SHP77 treated with DMSO at 0.1 percent for 48 hours (cell line): Measurements from ENCODE around the gene SUCNR1.
"Not testable (repeated sequence)": the region's sequence is repeated elsewhere in the genome, so short reads cannot be mapped to it uniquely, and the experiment has no call there.

Source experiments
- DNase-seq: peaks from one replicate; lab custom pipeline; 2025; lab: John Stamatoyannopoulos, UW

SUCNR1 gene

GRCh38 chr3:151900884-151901643 is 27.6 kb downstream of the SUCNR1 start:
- no peak for DNase-seq

- no peak for DNase-seq
Measured at GRCh38 chr3:151901644-151902285, 28.3 kb downstream of the SUCNR1 start.

GRCh38 chr3:151903501-151903991 is 30.1 kb downstream of the SUCNR1 start:
- no peak for DNase-seq

GRCh38 chr3:151905647-151906046 is 32.2 kb downstream of the SUCNR1 start:
- DNase-seq = no peak

GRCh38 chr3:151906751-151907150 is 33.3 kb downstream of the SUCNR1 start:
- no peak for DNase-seq

- DNase-seq = no peak
Measured at GRCh38 chr3:151908399-151908798, 35.0 kb downstream of the SUCNR1 start.

- DNase-seq = no peak
Measured at GRCh38 chr3:151909681-151910405, 36.4 kb downstream of the SUCNR1 start.

GRCh38 chr3:151911462-151911861 is 38.0 kb downstream of the SUCNR1 start:
- no peak for DNase-seq

- no peak for DNase-seq
Measured at GRCh38 chr3:151912028-151912427, 38.6 kb downstream of the SUCNR1 start.

- DNase-seq = no peak
Measured at GRCh38 chr3:151916781-151917180, 43.3 kb downstream of the SUCNR1 start.

GRCh38 chr3:151918253-151919029 is 45.0 kb downstream of the SUCNR1 start:
- DNase-seq = no peak

GRCh38 chr3:151919030-151919328 is 45.5 kb downstream of the SUCNR1 start:
- no peak for DNase-seq

- no peak for DNase-seq
Measured at GRCh38 chr3:151919446-151919845, 46.0 kb downstream of the SUCNR1 start.

- DNase-seq = no peak
Measured at GRCh38 chr3:151923901-151924300, 50.5 kb downstream of the SUCNR1 start.

- no peak for DNase-seq
Measured at GRCh38 chr3:151924753-151925152, 51.3 kb downstream of the SUCNR1 start.

GRCh38 chr3:151925419-151925818 is 52.0 kb downstream of the SUCNR1 start:
- DNase-seq = no peak

GRCh38 chr3:151925876-151926275 is 52.4 kb downstream of the SUCNR1 start:
- no peak for DNase-seq

GRCh38 chr3:151926956-151927355 is 53.5 kb downstream of the SUCNR1 start:
- DNase-seq = no peak

GRCh38 chr3:151927915-151928525 is 54.6 kb downstream of the SUCNR1 start:
- DNase-seq = not testable (repeated sequence)

GRCh38 chr3:151931171-151931570 is 57.7 kb downstream of the SUCNR1 start:
- no peak for DNase-seq

- no peak for DNase-seq
Measured at GRCh38 chr3:151933234-151933853, 59.9 kb downstream of the SUCNR1 start.
